HG02763 (cell line): Measurements from ENCODE around the gene INVS.
"Not testable (repeated sequence)": the region's sequence is repeated elsewhere in the genome, so short reads cannot be mapped to it uniquely, and the experiment has no call there.

ENCODE experiments used
- ATAC-seq: cut with Tn5 transposase; IDR thresholded peaks from one replicate; pipeline ENCODE4 v1.9.1; 2021; ENCODE audit warnings: mild to moderate bottlenecking, moderate library complexity; ENCODE audit not compliant: unreplicated experiment

INVS gene, protein sequence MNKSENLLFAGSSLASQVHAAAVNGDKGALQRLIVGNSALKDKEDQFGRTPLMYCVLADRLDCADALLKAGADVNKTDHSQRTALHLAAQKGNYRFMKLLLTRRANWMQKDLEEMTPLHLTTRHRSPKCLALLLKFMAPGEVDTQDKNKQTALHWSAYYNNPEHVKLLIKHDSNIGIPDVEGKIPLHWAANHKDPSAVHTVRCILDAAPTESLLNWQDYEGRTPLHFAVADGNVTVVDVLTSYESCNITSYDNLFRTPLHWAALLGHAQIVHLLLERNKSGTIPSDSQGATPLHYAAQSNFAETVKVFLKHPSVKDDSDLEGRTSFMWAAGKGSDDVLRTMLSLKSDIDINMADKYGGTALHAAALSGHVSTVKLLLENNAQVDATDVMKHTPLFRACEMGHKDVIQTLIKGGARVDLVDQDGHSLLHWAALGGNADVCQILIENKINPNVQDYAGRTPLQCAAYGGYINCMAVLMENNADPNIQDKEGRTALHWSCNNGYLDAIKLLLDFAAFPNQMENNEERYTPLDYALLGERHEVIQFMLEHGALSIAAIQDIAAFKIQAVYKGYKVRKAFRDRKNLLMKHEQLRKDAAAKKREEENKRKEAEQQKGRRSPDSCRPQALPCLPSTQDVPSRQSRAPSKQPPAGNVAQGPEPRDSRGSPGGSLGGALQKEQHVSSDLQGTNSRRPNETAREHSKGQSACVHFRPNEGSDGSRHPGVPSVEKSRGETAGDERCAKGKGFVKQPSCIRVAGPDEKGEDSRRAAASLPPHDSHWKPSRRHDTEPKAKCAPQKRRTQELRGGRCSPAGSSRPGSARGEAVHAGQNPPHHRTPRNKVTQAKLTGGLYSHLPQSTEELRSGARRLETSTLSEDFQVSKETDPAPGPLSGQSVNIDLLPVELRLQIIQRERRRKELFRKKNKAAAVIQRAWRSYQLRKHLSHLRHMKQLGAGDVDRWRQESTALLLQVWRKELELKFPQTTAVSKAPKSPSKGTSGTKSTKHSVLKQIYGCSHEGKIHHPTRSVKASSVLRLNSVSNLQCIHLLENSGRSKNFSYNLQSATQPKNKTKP

DNA sequence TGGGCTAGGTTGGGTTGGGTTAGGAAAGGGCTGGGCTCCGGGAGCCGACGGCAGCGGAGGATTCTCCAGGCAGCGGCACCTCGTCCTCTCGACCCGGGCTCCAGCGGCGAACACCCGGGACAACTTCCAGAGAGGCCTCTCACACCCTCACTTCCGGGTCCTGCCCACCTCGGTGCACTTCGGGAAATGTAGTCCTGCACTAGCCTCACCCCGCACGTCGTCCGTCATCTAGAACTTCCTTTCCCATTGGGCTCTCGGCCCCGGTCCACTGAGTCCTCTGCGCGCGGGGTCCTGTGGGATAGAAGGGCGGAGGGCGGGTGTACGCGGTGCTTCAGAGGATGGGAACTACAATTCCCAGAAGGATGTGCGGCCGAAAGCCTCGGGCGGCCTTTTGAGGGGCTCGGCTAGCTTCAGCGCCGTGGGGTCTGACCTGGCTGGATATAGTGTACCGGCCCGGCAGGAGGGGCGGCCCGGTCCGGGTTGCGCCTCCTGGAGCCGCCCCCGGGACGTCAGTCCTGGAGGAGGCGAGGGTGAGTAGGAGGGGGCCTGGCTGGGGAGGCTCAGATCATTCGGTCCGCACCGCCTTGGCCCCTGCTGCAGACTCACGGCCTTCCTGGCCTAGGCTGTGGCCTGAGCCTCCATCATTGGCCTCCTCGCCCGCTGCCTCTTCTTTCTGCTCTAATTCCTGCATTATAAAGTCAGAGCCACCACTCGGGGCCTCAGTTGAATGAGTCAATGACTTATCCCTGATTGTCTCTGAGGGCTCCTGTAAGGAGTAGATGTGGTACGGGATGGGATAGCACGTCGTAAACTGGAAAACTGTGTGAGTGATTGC is at the start of gene INVS, which contains the start of gene ERP44:
TSS of gene INVS (plus strand) at position 357 of the 835 bp plus-strand sequence. CDS start 5,279 bp downstream, outside the sequence.
TSS of gene ERP44 (minus strand) at position 114 of the 835 bp plus-strand sequence. CDS start 160 bp downstream, outside the sequence.
- ATAC-seq: peak; percentile 99

- no peak for ATAC-seq
These were observed 49.5 kb upstream of the INVS start for GRCh38 chr9:100049551-100049950.

DNA sequence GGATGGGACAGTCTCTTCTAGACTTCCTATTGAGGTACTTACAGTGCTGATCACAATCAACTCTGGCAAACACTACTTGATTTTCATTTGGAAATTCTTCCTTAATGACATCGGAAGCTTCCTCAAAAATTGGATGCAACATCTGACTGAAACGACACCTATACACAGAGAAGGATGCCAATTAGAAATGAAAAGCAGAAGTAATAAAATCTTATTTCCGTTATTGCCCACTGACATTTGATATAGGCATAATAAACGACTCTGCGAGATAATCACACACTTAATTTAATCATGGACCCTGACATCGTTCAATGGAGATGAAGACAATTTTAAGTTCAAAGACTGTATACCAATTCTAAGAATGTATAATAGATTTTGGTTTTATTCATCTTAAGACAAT is 46.7 kb upstream of the INVS start:
- ATAC-seq: no peak

GRCh38 chr9:100056561-100056960 is 42.5 kb upstream of the INVS start:
- ATAC-seq: no peak

DNA sequence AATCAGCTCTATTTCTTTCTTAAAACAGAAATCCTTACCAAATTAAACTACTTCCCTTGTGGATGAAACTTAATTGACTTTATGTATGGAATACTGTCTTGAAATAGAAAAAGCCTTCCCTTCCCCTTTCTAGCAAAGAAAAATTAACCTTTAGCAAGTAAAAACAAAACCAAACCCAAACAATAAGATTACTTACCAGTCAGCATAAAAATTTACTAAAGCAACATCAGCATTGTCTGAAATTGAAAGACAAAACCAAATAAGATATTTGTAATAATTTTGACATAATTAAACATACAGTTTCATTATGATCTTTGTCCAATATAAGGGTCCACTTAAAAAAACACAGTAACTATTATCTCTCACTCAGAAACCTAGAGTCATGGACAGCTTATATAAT is 41.4 kb upstream of the INVS start:
- no peak for ATAC-seq

DNA sequence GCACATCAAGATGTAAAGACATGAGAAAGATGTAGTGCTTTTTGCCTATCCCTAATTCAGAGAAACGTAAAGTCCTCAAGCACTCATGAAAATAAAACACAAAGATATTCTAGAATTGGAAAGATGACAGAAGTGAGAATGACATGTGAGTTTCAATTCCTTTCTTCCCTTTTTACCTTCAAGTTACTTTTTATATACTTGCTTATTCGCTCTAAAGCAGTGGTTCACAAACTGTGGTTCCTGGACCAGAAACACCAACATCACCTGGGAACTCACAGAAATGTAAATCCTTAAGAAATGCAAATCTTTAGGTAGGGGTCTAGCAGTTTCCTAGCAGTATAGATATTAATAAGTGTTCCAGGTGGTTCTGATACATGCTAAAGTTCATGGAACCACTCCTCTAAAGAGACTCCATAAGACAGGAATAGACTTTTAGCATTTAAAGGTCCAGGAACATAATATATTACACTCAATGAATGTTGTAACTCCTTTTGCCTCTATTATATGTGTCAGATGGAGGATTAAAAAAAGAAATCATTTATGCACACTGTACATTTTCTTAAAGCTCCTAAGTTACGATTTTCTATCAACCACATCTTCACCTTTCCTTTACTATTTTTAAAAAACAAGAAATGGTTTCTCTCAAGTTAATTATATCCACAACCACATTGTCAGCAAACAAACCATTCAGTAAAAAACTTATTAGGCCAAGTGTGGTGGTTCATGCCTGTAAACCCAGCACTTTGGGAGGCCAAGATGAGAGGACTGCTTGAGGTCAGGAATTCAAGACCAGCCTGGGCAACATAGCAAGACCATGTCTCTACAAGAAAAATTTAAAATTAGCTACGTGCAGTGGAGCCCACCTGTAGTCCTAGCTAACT is 40.1 kb upstream of the INVS start:
- ATAC-seq: peak; percentile 74

- not testable (repeated sequence) for ATAC-seq
These were observed 36.4 kb upstream of the INVS start for GRCh38 chr9:100062683-100063082.

GRCh38 chr9:100063185-100063584 is 35.9 kb upstream of the INVS start:
- ATAC-seq: no peak

DNA sequence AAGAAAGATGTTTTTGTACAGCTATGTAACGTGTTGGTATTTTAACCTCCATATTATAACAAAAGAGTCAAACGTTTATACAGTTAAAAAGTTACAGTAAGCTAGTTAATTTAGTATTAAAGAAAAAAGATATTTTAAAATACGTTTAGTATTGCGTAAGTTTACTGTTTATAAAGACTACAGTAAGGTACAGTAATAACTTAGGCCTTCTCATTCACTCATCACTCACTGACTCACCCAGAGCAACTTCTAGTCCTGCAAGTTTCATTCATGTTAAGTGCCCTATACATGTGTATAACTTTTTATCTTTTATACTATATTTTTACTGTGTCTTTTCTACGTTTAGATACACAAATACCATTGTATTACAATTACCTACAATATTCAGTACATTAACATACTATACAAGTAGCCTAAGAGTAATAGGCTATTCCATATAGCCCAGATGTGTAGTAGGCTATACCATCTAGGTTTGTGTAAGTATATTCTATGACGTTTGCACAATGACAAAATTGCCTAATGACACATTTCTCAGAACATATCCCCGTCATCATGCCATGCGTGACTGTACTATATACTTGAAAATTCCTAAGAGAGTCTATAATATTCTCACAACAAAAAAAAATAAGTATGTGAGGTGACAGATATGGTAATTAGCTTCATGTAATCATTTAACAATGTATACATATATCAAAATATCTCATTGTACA is 34.0 kb upstream of the INVS start:
- ATAC-seq: no peak

GRCh38 chr9:100066539-100066938 is 32.5 kb upstream of the INVS start:
- ATAC-seq: peak; percentile 73

DNA sequence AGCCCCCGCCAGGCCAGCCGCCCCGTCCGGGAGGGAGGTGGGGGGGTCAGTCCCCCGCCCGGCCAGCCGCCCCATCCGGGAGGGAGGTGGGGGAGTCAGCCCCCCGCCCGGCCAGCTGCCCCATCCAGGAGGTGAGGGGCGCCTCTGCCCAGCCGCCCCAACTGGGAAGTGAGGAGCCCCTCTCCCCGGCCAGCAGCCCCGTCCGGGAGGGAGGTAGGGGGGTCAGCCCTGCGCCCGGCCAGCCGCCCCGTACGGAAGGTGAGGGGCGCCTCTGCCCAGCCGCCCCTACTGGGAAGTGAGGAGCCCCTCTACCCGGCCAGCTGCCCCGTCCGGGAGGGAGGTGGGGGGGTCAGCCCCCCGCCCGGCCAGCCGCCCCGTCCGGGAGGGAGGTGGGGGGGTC is 31.1 kb upstream of the INVS start:
- not testable (repeated sequence) for ATAC-seq

- not testable (repeated sequence) for ATAC-seq
These were observed 30.0 kb upstream of the INVS start for GRCh38 chr9:100069068-100069467.

DNA sequence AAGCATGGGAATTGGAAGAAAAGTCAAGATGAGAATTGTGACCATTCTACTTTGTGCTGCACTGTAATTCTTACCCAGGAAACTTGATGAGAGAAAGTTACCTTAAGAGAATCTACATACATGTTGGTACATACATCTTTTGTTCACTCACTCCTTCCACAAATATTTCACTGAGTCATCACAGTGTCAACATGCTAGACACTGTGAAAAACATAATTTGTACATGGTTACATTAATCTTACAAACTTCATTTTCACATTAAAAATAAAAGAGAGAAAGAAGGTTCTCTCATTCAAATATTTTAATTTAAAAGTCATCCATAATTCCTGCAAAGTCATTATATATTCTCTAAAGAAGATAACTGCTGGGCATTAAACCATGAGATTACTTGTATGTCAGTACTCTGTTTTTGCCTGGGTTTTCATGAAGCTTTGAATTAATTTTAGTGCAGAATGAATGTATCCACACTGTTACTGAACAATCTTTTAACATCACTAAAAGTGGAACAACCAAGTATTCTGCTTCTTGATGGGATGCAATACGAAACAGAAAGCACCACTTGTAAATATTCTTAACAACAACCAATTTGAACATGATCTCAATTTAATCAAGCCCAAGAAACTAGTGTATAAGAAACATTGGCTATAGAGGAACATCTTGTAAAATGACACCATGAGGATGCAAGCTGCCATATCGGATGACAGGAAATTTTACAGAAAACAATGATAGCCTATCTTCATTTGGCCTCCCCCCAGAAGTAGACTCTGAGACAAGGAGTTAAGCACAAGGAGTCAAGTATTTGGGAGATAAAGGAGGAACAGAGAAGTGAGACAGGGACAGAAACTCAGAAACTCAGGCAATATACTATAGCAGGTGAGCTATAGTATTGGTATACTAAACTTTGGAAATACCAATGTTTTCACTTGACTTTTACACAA is 28.7 kb upstream of the INVS start:
- no peak for ATAC-seq

DNA sequence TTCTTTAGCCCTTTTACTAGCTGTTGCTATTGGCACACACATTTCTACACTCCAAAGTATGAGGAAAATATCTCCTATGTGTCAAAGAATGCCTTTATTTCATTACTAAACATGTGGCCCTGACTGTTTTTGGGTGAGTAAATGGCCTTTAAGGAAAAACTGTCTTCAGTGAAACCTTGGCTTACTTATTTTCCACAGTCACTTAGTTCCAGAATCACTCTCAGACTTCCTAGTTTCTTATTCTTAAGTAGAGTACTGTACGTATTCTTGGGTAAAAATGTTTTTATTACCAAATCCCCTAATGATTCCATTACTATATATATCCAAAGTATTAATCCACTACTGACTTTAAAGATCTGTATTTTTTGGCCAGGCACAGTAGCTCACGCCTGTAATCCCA is 27.8 kb upstream of the INVS start:
- no peak for ATAC-seq

DNA sequence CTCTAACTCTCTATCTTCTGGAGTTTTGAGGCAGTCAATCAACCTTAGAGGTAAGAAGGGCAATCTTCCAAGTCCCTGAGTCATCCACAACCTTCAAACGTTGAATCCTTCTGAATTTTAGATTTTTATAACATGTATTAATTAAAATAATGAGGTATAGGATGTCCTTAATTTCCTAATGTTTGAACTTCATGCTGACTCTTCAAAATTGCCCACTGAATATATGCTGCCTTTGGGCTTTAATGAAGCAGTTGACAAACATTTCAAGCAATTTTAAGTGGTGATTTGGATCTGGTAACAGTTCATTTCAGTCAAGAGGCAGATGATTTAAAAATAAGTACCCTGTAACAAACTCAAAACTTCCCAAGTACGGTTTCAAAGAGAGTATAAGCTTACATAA is 26.2 kb upstream of the INVS start:
- ATAC-seq: no peak

DNA sequence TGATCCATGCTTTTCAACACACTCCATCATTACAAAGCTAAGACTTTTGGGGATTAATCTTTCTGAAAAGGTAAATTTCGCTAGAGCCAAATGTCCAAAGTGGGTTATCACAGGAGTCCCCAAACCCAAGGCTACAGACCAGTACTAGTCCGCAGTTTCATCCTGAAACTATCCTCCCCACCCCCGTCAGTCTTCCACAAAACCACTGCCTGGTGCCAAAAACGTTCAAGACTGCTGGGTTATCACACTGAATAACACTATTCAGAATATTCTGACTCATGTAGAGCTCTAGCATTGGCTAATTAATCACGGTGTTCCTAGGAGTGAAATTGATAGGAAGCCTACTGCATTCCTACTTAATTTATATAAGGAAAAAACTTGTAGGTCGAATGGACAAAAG is 24.9 kb upstream of the INVS start:
- no peak for ATAC-seq

DNA sequence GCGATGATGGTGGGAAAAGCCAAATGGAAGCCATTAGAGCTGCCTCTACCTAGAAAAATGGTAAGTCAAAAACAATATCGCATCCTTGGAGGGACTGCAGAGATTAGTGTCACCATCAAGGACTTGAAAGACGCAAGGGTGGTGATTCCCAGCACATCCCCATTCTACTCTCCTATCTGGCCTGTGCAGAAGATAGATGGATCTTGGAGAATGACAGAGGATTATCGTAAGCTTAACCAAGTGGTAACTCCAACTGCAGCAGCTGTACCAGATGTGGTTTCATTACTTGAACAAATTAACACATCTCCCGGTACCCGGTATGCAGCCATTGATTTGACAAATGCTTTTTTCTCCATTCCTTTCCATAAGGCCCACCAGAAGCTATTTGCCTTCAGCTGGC is 24.1 kb upstream of the INVS start:
- ATAC-seq: no peak

GRCh38 chr9:100076256-100076655 is 22.8 kb upstream of the INVS start:
- ATAC-seq: not testable (repeated sequence)
